ENCODE results near the gene MAPK8IP1. TPM values are rescaled to one million over a fixed set of nuclear protein-coding genes. Genes with fewer than 3 reads are reported as not detected.

The MAPK8IP1 gene
- total and polyA plus RNA-seq, 2 donors: 1.1 to 2.1 TPM

- H3K9me3 ChIP-seq (ENCODE audit: control insufficient read depth in 2 of 2, insufficient read depth in 1 of 2, low read length in 1 of 2): peaks cover 0 to 7% of the 10 kb centered on the region in 2 donors
- H3K4me3 ChIP-seq (ENCODE audit: low read length in 2 of 2): no peak overlapping the region
- peaks cover 14 to 18% of the 10 kb centered on the region in 2 donors for H3K4me1 ChIP-seq (ENCODE audit: control insufficient read depth in 2 of 2, insufficient read depth in 2 of 2, low read length in 2 of 2)
- peaks cover 34 to 53% of the 10 kb centered on the region in 2 donors for H3K27me3 ChIP-seq (ENCODE audit: control insufficient read depth in 2 of 2, insufficient read depth in 1 of 2, low read length in 1 of 2)
- no peak overlapping the region for H3K27ac ChIP-seq (ENCODE audit: low read depth in 1 of 2, low read length in 1 of 2)
- 94% methylated on average over 12 of the region's 12 CpGs for WGBS
- peaks cover 1 to 2% of the 10 kb centered on the region in 2 donors for H3K36me3 ChIP-seq (ENCODE audit: control insufficient read depth in 2 of 2, insufficient read depth in 2 of 2, low read length in 1 of 2)
- DNase-seq (ENCODE audit: low read depth in 6 of 9, low spot score in 9 of 9): no peak
Measured at GRCh38 chr11:45926001-45926401, 40.5 kb downstream of the MAPK8IP1 start.

- no peak for DNase-seq (ENCODE audit: low read depth in 6 of 9, low spot score in 9 of 9)
- Histone ChIP-seq H3K27me3 (ENCODE audit: control insufficient read depth in 2 of 2, insufficient read depth in 1 of 2, low read length in 1 of 2) (peaks cover 27 to 45% of the 10 kb centered on the region in 2 donors), H3K36me3 (ENCODE audit: control insufficient read depth in 2 of 2, insufficient read depth in 2 of 2, low read length in 1 of 2) (peaks cover 3 to 6% of the 10 kb centered on the region in 2 donors), H3K27ac (ENCODE audit: low read depth in 1 of 2, low read length in 1 of 2) (no peak overlapping the region), H3K4me3 (ENCODE audit: low read length in 2 of 2) (no peak overlapping the region), H3K4me1 (ENCODE audit: control insufficient read depth in 2 of 2, insufficient read depth in 2 of 2, low read length in 2 of 2) (peaks cover 17 to 19% of the 10 kb centered on the region in 2 donors), H3K9me3 (ENCODE audit: control insufficient read depth in 2 of 2, insufficient read depth in 1 of 2, low read length in 1 of 2) (no peaks in the 10 kb centered on the region)
- WGBS: 96% methylated on average over 12 of the region's 12 CpGs
Measured at GRCh38 chr11:45926536-45927331, 41.3 kb downstream of the MAPK8IP1 start.

- Histone ChIP-seq H3K9me3 (ENCODE audit: control insufficient read depth in 2 of 2, insufficient read depth in 1 of 2, low read length in 1 of 2) (no peaks in the 10 kb centered on the region), H3K27ac (ENCODE audit: low read depth in 1 of 2, low read length in 1 of 2) (no peak overlapping the region), H3K4me1 (ENCODE audit: control insufficient read depth in 2 of 2, insufficient read depth in 2 of 2, low read length in 2 of 2) (peaks cover 18 to 21% of the 10 kb centered on the region in 2 donors), H3K27me3 (ENCODE audit: control insufficient read depth in 2 of 2, insufficient read depth in 1 of 2, low read length in 1 of 2) (peaks cover 21 to 40% of the 10 kb centered on the region in 2 donors), H3K36me3 (ENCODE audit: control insufficient read depth in 2 of 2, insufficient read depth in 2 of 2, low read length in 1 of 2) (peaks cover 7 to 12% of the 10 kb centered on the region in 2 donors), H3K4me3 (ENCODE audit: low read length in 2 of 2) (no peak overlapping the region)
- DNase-seq (ENCODE audit: low read depth in 6 of 9, low spot score in 9 of 9): no peak
- 60% methylated on average over 15 of the region's 15 CpGs for WGBS
Measured at GRCh38 chr11:45927332-45927683, 41.9 kb downstream of the MAPK8IP1 start.

- DNase-seq (ENCODE audit: low read depth in 6 of 9, low spot score in 9 of 9): no peak
- no peaks in the 10 kb centered on the region for H3K9me3 ChIP-seq (ENCODE audit: control insufficient read depth in 2 of 2, insufficient read depth in 1 of 2, low read length in 1 of 2)
- peaks cover 7 to 13% of the 10 kb centered on the region in 2 donors for H3K36me3 ChIP-seq (ENCODE audit: control insufficient read depth in 2 of 2, insufficient read depth in 2 of 2, low read length in 1 of 2)
- no peak overlapping the region for H3K4me3 ChIP-seq (ENCODE audit: low read length in 2 of 2)
- 98% methylated on average over 27 of the region's 27 CpGs for WGBS
- H3K27me3 ChIP-seq (ENCODE audit: control insufficient read depth in 2 of 2, insufficient read depth in 1 of 2, low read length in 1 of 2): peaks cover 17 to 34% of the 10 kb centered on the region in 2 donors
- peaks cover 13 to 21% of the 10 kb centered on the region in 2 donors for H3K4me1 ChIP-seq (ENCODE audit: control insufficient read depth in 2 of 2, insufficient read depth in 2 of 2, low read length in 2 of 2)
- H3K27ac ChIP-seq (ENCODE audit: low read depth in 1 of 2, low read length in 1 of 2): no peak overlapping the region
Measured at GRCh38 chr11:45927684-45928413, 42.4 kb downstream of the MAPK8IP1 start.

GRCh38 chr11:45928535-45929215 lies 43.2 kb downstream of the MAPK8IP1 start:
- H3K27me3 ChIP-seq (ENCODE audit: control insufficient read depth in 2 of 2, insufficient read depth in 1 of 2, low read length in 1 of 2): peaks cover 10 to 26% of the 10 kb centered on the region in 2 donors
- H3K9me3 ChIP-seq (ENCODE audit: control insufficient read depth in 2 of 2, insufficient read depth in 1 of 2, low read length in 1 of 2): no peaks in the 10 kb centered on the region
- H3K4me3 ChIP-seq (ENCODE audit: low read length in 2 of 2): no peak overlapping the region
- DNase-seq (ENCODE audit: low read depth in 6 of 9, low spot score in 9 of 9): no peak
- H3K4me1 ChIP-seq (ENCODE audit: control insufficient read depth in 2 of 2, insufficient read depth in 2 of 2, low read length in 2 of 2): peaks cover 8 to 20% of the 10 kb centered on the region in 2 donors
- 97% methylated on average over 13 of the region's 13 CpGs for WGBS
- peaks cover 13 to 19% of the 10 kb centered on the region in 2 donors for H3K36me3 ChIP-seq (ENCODE audit: control insufficient read depth in 2 of 2, insufficient read depth in 2 of 2, low read length in 1 of 2)
- H3K27ac ChIP-seq (ENCODE audit: low read depth in 1 of 2, low read length in 1 of 2): peak overlapping the region in 1 of 2 donors; percentile 38

GRCh38 chr11:45929486-45930030 lies 44.1 kb downstream of the MAPK8IP1 start:
- 84% methylated on average over 10 of the region's 10 CpGs for WGBS
- no peak for DNase-seq (ENCODE audit: low read depth in 6 of 9, low spot score in 9 of 9)

GRCh38 chr11:45930031-45930794 lies 44.8 kb downstream of the MAPK8IP1 start:
- Histone ChIP-seq H3K4me1 (ENCODE audit: control insufficient read depth in 2 of 2, insufficient read depth in 2 of 2, low read length in 2 of 2) (peaks cover 8 to 31% of the 10 kb centered on the region in 2 donors), H3K36me3 (ENCODE audit: control insufficient read depth in 2 of 2, insufficient read depth in 2 of 2, low read length in 1 of 2) (peaks cover 28 to 34% of the 10 kb centered on the region in 2 donors), H3K9me3 (ENCODE audit: control insufficient read depth in 2 of 2, insufficient read depth in 1 of 2, low read length in 1 of 2) (no peaks in the 10 kb centered on the region), H3K27me3 (ENCODE audit: control insufficient read depth in 2 of 2, insufficient read depth in 1 of 2, low read length in 1 of 2) (peaks cover 0 to 12% of the 10 kb centered on the region in 2 donors), H3K4me3 (ENCODE audit: low read length in 2 of 2) (no peak overlapping the region), H3K27ac (ENCODE audit: low read depth in 1 of 2, low read length in 1 of 2) (peak overlapping the region; percentile 64 to 83)
- DNase-seq (ENCODE audit: low read depth in 6 of 9, low spot score in 9 of 9): no peak
- WGBS: 65% methylated on average over 14 of the region's 14 CpGs

More at GRCh38 chr11:45929486-45930030, 44.1 kb downstream of the MAPK8IP1 start:
- Histone ChIP-seq H3K36me3 (ENCODE audit: control insufficient read depth in 2 of 2, insufficient read depth in 2 of 2, low read length in 1 of 2) (peaks cover 22 to 28% of the 10 kb centered on the region in 2 donors), H3K9me3 (ENCODE audit: control insufficient read depth in 2 of 2, insufficient read depth in 1 of 2, low read length in 1 of 2) (no peaks in the 10 kb centered on the region), H3K27me3 (ENCODE audit: control insufficient read depth in 2 of 2, insufficient read depth in 1 of 2, low read length in 1 of 2) (peaks cover 3 to 18% of the 10 kb centered on the region in 2 donors), H3K4me3 (ENCODE audit: low read length in 2 of 2) (no peak overlapping the region), H3K4me1 (ENCODE audit: control insufficient read depth in 2 of 2, insufficient read depth in 2 of 2, low read length in 2 of 2) (peaks cover 8 to 27% of the 10 kb centered on the region in 2 donors), H3K27ac (ENCODE audit: low read depth in 1 of 2, low read length in 1 of 2) (peak overlapping the region; percentile 26 to 61)

GRCh38 chr11:45930951-45931570 lies 45.6 kb downstream of the MAPK8IP1 start:
- DNase-seq (ENCODE audit: low read depth in 6 of 9, low spot score in 9 of 9): peak in 1 of 9 donors; percentile 35
- H3K36me3 ChIP-seq (ENCODE audit: control insufficient read depth in 2 of 2, insufficient read depth in 2 of 2, low read length in 1 of 2): peaks cover 34 to 43% of the 10 kb centered on the region in 2 donors
- WGBS: 96% methylated on average over 8 of the region's 8 CpGs
- no peak overlapping the region for H3K4me3 ChIP-seq (ENCODE audit: low read length in 2 of 2)
- no peaks in the 10 kb centered on the region for H3K9me3 ChIP-seq (ENCODE audit: control insufficient read depth in 2 of 2, insufficient read depth in 1 of 2, low read length in 1 of 2)
- H3K4me1 ChIP-seq (ENCODE audit: control insufficient read depth in 2 of 2, insufficient read depth in 2 of 2, low read length in 2 of 2): peaks cover 8 to 32% of the 10 kb centered on the region in 2 donors
- peaks cover 0 to 4% of the 10 kb centered on the region in 2 donors for H3K27me3 ChIP-seq (ENCODE audit: control insufficient read depth in 2 of 2, insufficient read depth in 1 of 2, low read length in 1 of 2)
- peak overlapping the region; percentile 64 to 83 for H3K27ac ChIP-seq (ENCODE audit: low read depth in 1 of 2, low read length in 1 of 2)

Measured in thymus (tissue), 11 donors.